Measurements from ENCODE around the gene NDUFA8. TPM values are rescaled to one million over a fixed set of nuclear protein-coding genes. Genes with fewer than 3 reads are reported as not detected.
A peak's percentile ranks its signal among the peaks of the same experiment; 100 is the strongest.

NDUFA8 gene
- polyA plus RNA-seq, 2 donors = 66.1 to 82.7 TPM

- Histone ChIP-seq H3K4me3 (ENCODE audit: low read depth in 1 of 2, low read length in 2 of 2) (no peak overlapping the region), H3K4me1 (ENCODE audit: control insufficient read depth in 2 of 2, insufficient read depth in 2 of 2, low read length in 1 of 2) (no peaks in the 10 kb centered on the region), H3K27me3 (ENCODE audit: control insufficient read depth in 1 of 2, insufficient read depth in 2 of 2, low read length in 2 of 2) (no peaks in the 10 kb centered on the region), H3K36me3 (ENCODE audit: control insufficient read depth in 2 of 2, insufficient read depth in 2 of 2, low read length in 1 of 2) (no peaks in the 10 kb centered on the region), H3K27ac (ENCODE audit: low read depth in 2 of 2, low read length in 1 of 2) (no peak overlapping the region), H3K9me3 (ENCODE audit: control insufficient read depth in 2 of 2, insufficient read depth in 1 of 2, low read depth in 1 of 2, low read length in 1 of 2) (no peaks in the 10 kb centered on the region)
- WGBS, 2 donors = 88 to 90% methylated on average over 7 of the region's 7 CpGs
Measured at GRCh38 chr9:122110100-122110833, 49.3 kb downstream of the NDUFA8 start.

DNA sequence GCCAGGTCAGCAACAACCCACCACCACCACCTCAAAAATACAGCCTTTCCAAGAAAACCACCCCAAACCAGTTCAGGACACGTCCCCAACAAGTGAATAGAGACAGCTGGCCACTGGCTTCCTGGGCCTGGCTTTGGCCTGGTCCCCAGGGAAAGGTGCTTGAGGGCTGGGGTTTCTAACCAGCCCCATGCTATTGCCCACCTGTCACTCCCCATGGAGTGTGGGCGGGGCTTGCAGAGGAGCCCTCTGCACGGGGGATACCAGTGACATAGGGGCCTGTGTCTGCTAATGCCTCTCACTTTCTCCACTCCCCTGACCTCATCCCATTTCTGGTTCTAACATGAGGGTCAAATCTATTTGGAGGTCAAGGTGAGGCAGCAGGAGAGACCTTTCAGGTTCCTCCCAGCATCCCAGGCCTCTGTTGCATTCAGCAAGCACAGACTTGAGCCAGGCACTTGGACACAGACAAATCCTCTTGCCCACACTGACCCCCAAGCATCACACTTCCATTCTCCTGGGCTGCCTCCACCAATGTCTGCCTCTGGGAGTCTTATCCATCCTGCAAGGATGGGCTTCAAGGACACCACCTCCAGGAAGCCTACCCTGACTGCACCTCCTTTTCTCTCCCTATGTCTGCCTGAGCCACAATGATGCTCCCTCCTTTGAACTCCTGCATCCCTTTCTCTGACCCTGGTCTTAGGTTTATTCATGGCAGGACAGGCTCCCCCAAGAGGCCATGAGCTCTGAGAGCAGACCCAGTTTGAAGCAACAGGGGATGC, 50.4 kb downstream of the NDUFA8 start:
- H3K27me3 ChIP-seq (ENCODE audit: control insufficient read depth in 1 of 2, insufficient read depth in 2 of 2, low read length in 2 of 2) = no peaks in the 10 kb centered on the region
- WGBS, 2 donors = 78 to 83% methylated on average over 3 of the region's 3 CpGs

GRCh38 chr9:122107291-122107805, 52.2 kb downstream of the NDUFA8 start:
- Histone ChIP-seq H3K27me3 (ENCODE audit: control insufficient read depth in 1 of 2, insufficient read depth in 2 of 2, low read length in 2 of 2) (no peaks in the 10 kb centered on the region), H3K27ac (ENCODE audit: low read depth in 2 of 2, low read length in 1 of 2) (peak overlapping the region in 1 of 2 donors; percentile 15), H3K9me3 (ENCODE audit: control insufficient read depth in 2 of 2, insufficient read depth in 1 of 2, low read depth in 1 of 2, low read length in 1 of 2) (no peaks in the 10 kb centered on the region), H3K4me3 (ENCODE audit: low read depth in 1 of 2, low read length in 2 of 2) (no peak overlapping the region), H3K4me1 (ENCODE audit: control insufficient read depth in 2 of 2, insufficient read depth in 2 of 2, low read length in 1 of 2) (no peaks in the 10 kb centered on the region), H3K36me3 (ENCODE audit: control insufficient read depth in 2 of 2, insufficient read depth in 2 of 2, low read length in 1 of 2) (no peaks in the 10 kb centered on the region)
- WGBS, 2 donors = 66 to 69% methylated on average over 7 of the region's 7 CpGs

More for the DNA sequence above, 50.4 kb downstream of the NDUFA8 start:
- Histone ChIP-seq H3K9me3 (ENCODE audit: control insufficient read depth in 2 of 2, insufficient read depth in 1 of 2, low read depth in 1 of 2, low read length in 1 of 2) (no peaks in the 10 kb centered on the region), H3K27ac (ENCODE audit: low read depth in 2 of 2, low read length in 1 of 2) (no peak overlapping the region), H3K4me3 (ENCODE audit: low read depth in 1 of 2, low read length in 2 of 2) (no peak overlapping the region), H3K4me1 (ENCODE audit: control insufficient read depth in 2 of 2, insufficient read depth in 2 of 2, low read length in 1 of 2) (no peaks in the 10 kb centered on the region), H3K36me3 (ENCODE audit: control insufficient read depth in 2 of 2, insufficient read depth in 2 of 2, low read length in 1 of 2) (no peaks in the 10 kb centered on the region)

GRCh38 chr9:122106576-122106975, 53.0 kb downstream of the NDUFA8 start:
- H3K27me3 ChIP-seq (ENCODE audit: control insufficient read depth in 1 of 2, insufficient read depth in 2 of 2, low read length in 2 of 2) = no peaks in the 10 kb centered on the region
- no peaks in the 10 kb centered on the region for H3K36me3 ChIP-seq (ENCODE audit: control insufficient read depth in 2 of 2, insufficient read depth in 2 of 2, low read length in 1 of 2)
- H3K27ac ChIP-seq (ENCODE audit: low read depth in 2 of 2, low read length in 1 of 2) = no peak overlapping the region
- 47 to 61% methylated on average over 2 of the region's 2 CpGs for WGBS, 2 donors
- no peak overlapping the region for H3K4me3 ChIP-seq (ENCODE audit: low read depth in 1 of 2, low read length in 2 of 2)
- no peaks in the 10 kb centered on the region for H3K9me3 ChIP-seq (ENCODE audit: control insufficient read depth in 2 of 2, insufficient read depth in 1 of 2, low read depth in 1 of 2, low read length in 1 of 2)
- H3K4me1 ChIP-seq (ENCODE audit: control insufficient read depth in 2 of 2, insufficient read depth in 2 of 2, low read length in 1 of 2) = no peaks in the 10 kb centered on the region

DNA sequence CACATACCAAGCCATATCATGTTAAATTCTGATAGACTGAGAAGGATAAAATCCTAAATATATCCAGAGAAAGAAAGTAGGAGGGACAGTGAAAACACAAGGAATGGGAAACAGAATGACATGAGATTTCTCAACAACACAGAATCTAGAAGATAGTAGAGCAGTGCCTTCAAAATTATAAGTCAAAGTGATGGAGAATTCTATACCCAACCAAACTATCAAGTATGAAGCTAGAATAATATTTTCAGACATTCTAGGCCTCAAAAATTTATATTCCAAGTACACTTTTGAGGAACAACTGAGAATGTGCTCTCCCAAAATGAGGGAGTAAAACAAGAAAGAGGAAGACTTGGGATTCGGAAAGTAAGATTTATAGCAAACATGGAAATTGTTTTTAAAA, 55.6 kb downstream of the NDUFA8 start:
- 98 to 100% methylated on average over 1 of the region's 1 CpG for WGBS, 2 donors
- no peaks in the 10 kb centered on the region for H3K4me1 ChIP-seq (ENCODE audit: control insufficient read depth in 2 of 2, insufficient read depth in 2 of 2, low read length in 1 of 2)
- no peak overlapping the region for H3K27ac ChIP-seq (ENCODE audit: low read depth in 2 of 2, low read length in 1 of 2)
- no peaks in the 10 kb centered on the region for H3K36me3 ChIP-seq (ENCODE audit: control insufficient read depth in 2 of 2, insufficient read depth in 2 of 2, low read length in 1 of 2)
- no peaks in the 10 kb centered on the region for H3K27me3 ChIP-seq (ENCODE audit: control insufficient read depth in 1 of 2, insufficient read depth in 2 of 2, low read length in 2 of 2)
- H3K4me3 ChIP-seq (ENCODE audit: low read depth in 1 of 2, low read length in 2 of 2) = no peak overlapping the region
- no peaks in the 10 kb centered on the region for H3K9me3 ChIP-seq (ENCODE audit: control insufficient read depth in 2 of 2, insufficient read depth in 1 of 2, low read depth in 1 of 2, low read length in 1 of 2)

DNA sequence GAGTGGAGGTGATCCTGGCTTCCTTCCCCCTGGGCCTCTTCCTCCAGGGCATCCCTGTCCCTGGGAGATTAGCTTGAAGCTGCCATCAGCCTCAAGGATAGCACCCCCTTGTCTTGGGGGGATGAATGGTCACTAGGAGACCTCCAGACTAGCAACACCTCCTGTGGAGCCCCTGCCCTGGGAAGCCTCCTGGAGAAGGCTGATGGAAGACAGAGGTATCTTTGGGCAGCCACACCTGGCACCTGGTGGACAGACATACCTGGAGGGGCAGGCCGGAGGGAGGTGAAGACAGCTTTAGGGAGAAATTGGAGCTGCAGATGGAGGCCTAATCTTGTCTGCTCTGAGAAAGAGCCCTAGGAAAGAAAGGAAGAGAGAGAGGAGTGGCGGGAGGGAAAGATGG, 57.4 kb downstream of the NDUFA8 start:
- Histone ChIP-seq H3K9me3 (ENCODE audit: control insufficient read depth in 2 of 2, insufficient read depth in 1 of 2, low read depth in 1 of 2, low read length in 1 of 2) (no peaks in the 10 kb centered on the region), H3K27me3 (ENCODE audit: control insufficient read depth in 1 of 2, insufficient read depth in 2 of 2, low read length in 2 of 2) (no peaks in the 10 kb centered on the region), H3K36me3 (ENCODE audit: control insufficient read depth in 2 of 2, insufficient read depth in 2 of 2, low read length in 1 of 2) (no peaks in the 10 kb centered on the region), H3K27ac (ENCODE audit: low read depth in 2 of 2, low read length in 1 of 2) (no peak overlapping the region), H3K4me1 (ENCODE audit: control insufficient read depth in 2 of 2, insufficient read depth in 2 of 2, low read length in 1 of 2) (no peaks in the 10 kb centered on the region), H3K4me3 (ENCODE audit: low read depth in 1 of 2, low read length in 2 of 2) (no peak overlapping the region)
- WGBS, 2 donors = 88 to 91% methylated on average over 2 of the region's 2 CpGs

DNA sequence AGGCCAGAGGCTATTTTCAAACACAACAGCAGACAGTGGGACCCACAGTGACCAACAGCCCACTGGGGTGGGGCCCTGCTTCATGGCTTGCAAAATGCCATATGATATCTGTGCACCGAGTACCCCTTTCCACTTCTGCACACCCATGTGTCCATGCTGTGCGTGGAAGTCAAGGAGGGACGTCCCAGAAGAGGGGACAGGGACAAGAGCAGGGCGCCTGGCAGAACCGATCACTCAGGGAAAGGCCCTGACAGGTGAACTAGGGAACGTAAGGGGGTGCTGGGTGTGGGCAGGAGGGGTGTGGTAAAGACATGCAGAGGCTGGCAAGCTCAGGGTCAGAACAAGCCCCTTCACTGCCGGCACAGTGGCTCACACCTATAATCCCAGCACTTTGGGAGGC, 58.8 kb downstream of the NDUFA8 start:
- Histone ChIP-seq H3K27ac (ENCODE audit: low read depth in 2 of 2, low read length in 1 of 2) (no peak overlapping the region), H3K36me3 (ENCODE audit: control insufficient read depth in 2 of 2, insufficient read depth in 2 of 2, low read length in 1 of 2) (no peaks in the 10 kb centered on the region), H3K4me3 (ENCODE audit: low read depth in 1 of 2, low read length in 2 of 2) (no peak overlapping the region), H3K4me1 (ENCODE audit: control insufficient read depth in 2 of 2, insufficient read depth in 2 of 2, low read length in 1 of 2) (no peaks in the 10 kb centered on the region), H3K27me3 (ENCODE audit: control insufficient read depth in 1 of 2, insufficient read depth in 2 of 2, low read length in 2 of 2) (no peaks in the 10 kb centered on the region), H3K9me3 (ENCODE audit: control insufficient read depth in 2 of 2, insufficient read depth in 1 of 2, low read depth in 1 of 2, low read length in 1 of 2) (no peaks in the 10 kb centered on the region)
- 73 to 86% methylated on average over 7 of the region's 7 CpGs for WGBS, 2 donors

DNA sequence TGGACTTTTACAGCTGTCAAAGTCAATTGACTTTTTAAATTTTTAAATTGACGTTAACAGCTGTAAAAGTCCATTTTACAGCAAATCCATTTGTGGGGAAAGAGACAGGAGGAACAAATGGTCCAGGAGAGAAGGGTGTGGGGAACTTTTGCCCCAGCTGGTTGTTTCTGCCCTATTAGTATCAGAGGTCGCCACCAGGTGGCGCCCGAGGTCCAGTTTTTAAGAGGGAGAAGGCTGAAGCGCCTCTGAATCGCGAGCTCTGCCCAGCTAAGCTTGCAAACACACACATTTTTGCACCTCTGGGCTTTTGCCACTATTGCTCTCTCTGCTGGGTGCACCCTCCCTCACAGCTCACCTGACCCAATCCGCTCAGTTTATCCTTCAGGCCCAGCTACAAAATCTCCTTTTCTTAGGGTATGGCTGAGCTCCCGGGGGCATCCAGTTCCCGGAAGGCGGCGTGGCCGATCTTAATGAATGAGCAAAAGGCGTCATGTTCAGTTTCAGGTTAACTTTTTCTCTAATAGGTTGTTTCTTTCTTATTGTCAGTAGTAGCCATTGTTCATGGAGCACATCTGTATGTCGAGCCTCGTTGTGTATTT, 60.2 kb downstream of the NDUFA8 start:
- H3K4me3 ChIP-seq (ENCODE audit: low read depth in 1 of 2, low read length in 2 of 2) = no peak overlapping the region
- H3K27ac ChIP-seq (ENCODE audit: low read depth in 2 of 2, low read length in 1 of 2) = no peak overlapping the region

DNA sequence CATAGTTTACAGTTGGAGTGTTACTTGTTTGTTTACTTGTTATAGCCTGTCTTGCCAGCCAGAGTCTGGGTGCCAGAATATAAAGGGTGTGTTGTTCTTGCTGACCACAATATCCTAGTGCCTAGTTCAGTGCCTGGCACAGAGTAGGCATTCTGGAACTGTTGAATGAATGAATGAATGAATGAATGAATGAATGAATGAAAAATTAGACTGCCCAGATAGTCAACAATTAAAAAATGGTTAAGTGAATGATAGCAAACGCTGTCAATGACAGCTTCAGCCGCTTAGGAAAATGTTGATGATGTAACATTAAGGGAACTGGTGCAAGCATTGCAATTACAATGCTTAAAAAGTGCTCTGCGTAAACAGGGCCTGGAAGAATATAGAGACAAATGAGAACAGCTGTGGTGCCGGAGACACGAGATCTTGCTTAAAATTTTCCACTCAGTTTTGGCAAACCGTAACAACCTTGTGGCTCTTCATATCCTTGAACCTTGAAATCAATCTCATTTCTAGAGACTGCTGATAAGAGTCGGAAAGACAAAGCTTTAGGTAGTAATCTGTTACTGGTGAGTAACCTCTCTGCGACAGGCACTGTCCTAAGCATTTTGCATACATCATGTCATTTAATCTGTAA, 61.8 kb downstream of the NDUFA8 start:
- Histone ChIP-seq H3K9me3 (ENCODE audit: control insufficient read depth in 2 of 2, insufficient read depth in 1 of 2, low read depth in 1 of 2, low read length in 1 of 2) (no peaks in the 10 kb centered on the region), H3K4me1 (ENCODE audit: control insufficient read depth in 2 of 2, insufficient read depth in 2 of 2, low read length in 1 of 2) (no peaks in the 10 kb centered on the region), H3K4me3 (ENCODE audit: low read depth in 1 of 2, low read length in 2 of 2) (no peak overlapping the region), H3K27ac (ENCODE audit: low read depth in 2 of 2, low read length in 1 of 2) (no peak overlapping the region), H3K27me3 (ENCODE audit: control insufficient read depth in 1 of 2, insufficient read depth in 2 of 2, low read length in 2 of 2) (no peaks in the 10 kb centered on the region), H3K36me3 (ENCODE audit: control insufficient read depth in 2 of 2, insufficient read depth in 2 of 2, low read length in 1 of 2) (no peaks in the 10 kb centered on the region)
- WGBS, 2 donors = 62% methylated on average over 8 of the region's 8 CpGs

More for the DNA sequence above, 60.2 kb downstream of the NDUFA8 start:
- Histone ChIP-seq H3K9me3 (ENCODE audit: control insufficient read depth in 2 of 2, insufficient read depth in 1 of 2, low read depth in 1 of 2, low read length in 1 of 2) (no peaks in the 10 kb centered on the region), H3K27me3 (ENCODE audit: control insufficient read depth in 1 of 2, insufficient read depth in 2 of 2, low read length in 2 of 2) (no peaks in the 10 kb centered on the region), H3K4me1 (ENCODE audit: control insufficient read depth in 2 of 2, insufficient read depth in 2 of 2, low read length in 1 of 2) (no peaks in the 10 kb centered on the region), H3K36me3 (ENCODE audit: control insufficient read depth in 2 of 2, insufficient read depth in 2 of 2, low read length in 1 of 2) (no peaks in the 10 kb centered on the region)
- 34 to 36% methylated on average over 16 of the region's 16 CpGs for WGBS, 2 donors

Measured in esophagus (tissue), 2 donors.